LNCAP (cell line): Measurements from ENCODE around the gene EHMT1.

Experiments
- CTCF ChIP-seq: fragments of 450-650 bp; IDR thresholded peaks from 2 replicates; pipeline ENCODE4 v1.5.1; 2017; ENCODE audit warnings: mild to moderate bottlenecking

EHMT1 gene

GRCh38 chr9:137739371-137740309 lies 120.8 kb downstream of the EHMT1 start:
- no peak for TF ChIP-seq CTCF

GRCh38 chr9:137740312-137740711 lies 121.5 kb downstream of the EHMT1 start:
- TF ChIP-seq CTCF: no peak

- TF ChIP-seq CTCF: no peak
Measured at GRCh38 chr9:137741330-137741729, 122.5 kb downstream of the EHMT1 start.

GRCh38 chr9:137742698-137743097 lies 123.9 kb downstream of the EHMT1 start:
- no peak for TF ChIP-seq CTCF

- TF ChIP-seq CTCF: no peak
Measured at GRCh38 chr9:137743695-137744094, 124.9 kb downstream of the EHMT1 start.

- TF ChIP-seq CTCF: no peak
Measured at GRCh38 chr9:137744632-137745183, 125.9 kb downstream of the EHMT1 start.

GRCh38 chr9:137745541-137745991 lies 126.8 kb downstream of the EHMT1 start:
- no peak for TF ChIP-seq CTCF
